ENCODE data around the gene WARS2. TPM values are rescaled to one million over a fixed set of nuclear protein-coding genes. Genes with fewer than 3 reads are reported as not detected.

Gene WARS2
- total RNA-seq, 1 experiment from 2014 or later: 17.6 TPM

DNA sequence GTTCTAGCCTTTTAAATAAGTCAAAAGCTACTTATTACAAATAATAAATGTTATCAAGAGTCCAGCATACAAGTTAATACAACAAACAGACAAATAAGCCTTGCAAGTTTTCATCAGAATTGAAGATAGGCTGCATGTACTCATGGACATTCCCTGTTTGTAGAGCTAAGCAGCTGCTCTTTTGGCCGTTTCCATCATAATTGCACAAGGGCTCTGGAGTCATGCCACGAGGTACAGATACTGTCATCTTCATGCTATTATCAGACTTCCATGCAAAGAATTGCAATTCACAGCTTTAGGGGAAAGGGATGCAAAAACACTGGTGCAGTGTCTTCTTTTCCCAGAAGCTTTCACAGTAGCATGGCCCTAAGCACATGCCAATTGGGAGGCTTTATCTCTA lies 99.5 kb downstream of the WARS2 start:
- Histone ChIP-seq H3F3A (ENCODE audit: insufficient read depth, low read depth) (no peaks in the 10 kb centered on the region), H3K9me3 (ENCODE audit: insufficient read depth, low read depth) (no peaks in the 10 kb centered on the region), H3K36me3 (ENCODE audit: low read depth) (no peaks in the 10 kb centered on the region; the same call in 1 of the 2 replicates), H3K27ac (no peak overlapping the region), H3K4me3 (no peak overlapping the region), H3K27me3 (ENCODE audit: insufficient read depth, low read depth) (no peaks in the 10 kb centered on the region), H3K4me1 (replicated peaks; ENCODE audit: insufficient read depth) (no peaks in the 10 kb centered on the region), H3K4me2 (no peak overlapping the region), H3K79me2 (ENCODE audit: low read depth) (no peaks in the 10 kb centered on the region), H2AFZ (no peak overlapping the region), H4K20me1 (ENCODE audit: insufficient read depth) (no peaks in the 10 kb centered on the region), H3K9me2 (ENCODE audit: insufficient read depth) (no peaks in the 10 kb centered on the region)
- BruUV-seq (replicated peaks): no TSS peak
- DNase-seq: no peak
- POLR2A ChIA-PET (ENCODE audit: unreplicated experiment): no interaction called here
- CTCF ChIA-PET: interaction anchor here (0.6 kb wide), 1 partner anchor 96 kb away, joined by 4 read pairs; no protein-coding TSS in a partner anchor
- TF ChIP-seq EZH2 (IDR thresholded peaks at IDR 0.05; ENCODE audit: low read depth): no peak
- TF ChIP-seq, protein P1, sequence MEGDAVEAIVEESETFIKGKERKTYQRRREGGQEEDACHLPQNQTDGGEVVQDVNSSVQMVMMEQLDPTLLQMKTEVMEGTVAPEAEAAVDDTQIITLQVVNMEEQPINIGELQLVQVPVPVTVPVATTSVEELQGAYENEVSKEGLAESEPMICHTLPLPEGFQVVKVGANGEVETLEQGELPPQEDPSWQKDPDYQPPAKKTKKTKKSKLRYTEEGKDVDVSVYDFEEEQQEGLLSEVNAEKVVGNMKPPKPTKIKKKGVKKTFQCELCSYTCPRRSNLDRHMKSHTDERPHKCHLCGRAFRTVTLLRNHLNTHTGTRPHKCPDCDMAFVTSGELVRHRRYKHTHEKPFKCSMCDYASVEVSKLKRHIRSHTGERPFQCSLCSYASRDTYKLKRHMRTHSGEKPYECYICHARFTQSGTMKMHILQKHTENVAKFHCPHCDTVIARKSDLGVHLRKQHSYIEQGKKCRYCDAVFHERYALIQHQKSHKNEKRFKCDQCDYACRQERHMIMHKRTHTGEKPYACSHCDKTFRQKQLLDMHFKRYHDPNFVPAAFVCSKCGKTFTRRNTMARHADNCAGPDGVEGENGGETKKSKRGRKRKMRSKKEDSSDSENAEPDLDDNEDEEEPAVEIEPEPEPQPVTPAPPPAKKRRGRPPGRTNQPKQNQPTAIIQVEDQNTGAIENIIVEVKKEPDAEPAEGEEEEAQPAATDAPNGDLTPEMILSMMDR (conservative IDR thresholded peaks at IDR 0.05): no peak
- intact Hi-C loops (cut with micrococcal nuclease; ENCODE audit: unreplicated experiment): no loop called here

DNA sequence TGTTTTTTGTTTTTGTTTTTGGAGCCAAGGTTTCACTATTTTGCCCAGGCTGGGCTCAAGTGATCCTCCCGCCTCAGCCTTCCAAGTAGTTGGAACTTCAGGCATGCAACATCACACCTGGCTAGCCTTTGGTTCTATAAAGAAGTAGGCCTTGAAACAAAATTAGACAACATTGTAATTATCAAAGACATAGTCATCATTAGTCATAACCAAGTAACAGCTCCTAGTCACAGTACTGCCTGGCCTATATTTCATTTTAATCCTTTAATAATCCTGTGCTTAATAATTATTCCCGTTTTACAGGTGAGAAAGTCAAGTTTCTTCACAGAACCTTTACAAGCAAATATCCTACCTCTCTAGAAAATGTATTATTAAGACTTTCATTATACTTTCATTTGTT lies 100.0 kb downstream of the WARS2 start:
- no peak for DNase-seq

DNA sequence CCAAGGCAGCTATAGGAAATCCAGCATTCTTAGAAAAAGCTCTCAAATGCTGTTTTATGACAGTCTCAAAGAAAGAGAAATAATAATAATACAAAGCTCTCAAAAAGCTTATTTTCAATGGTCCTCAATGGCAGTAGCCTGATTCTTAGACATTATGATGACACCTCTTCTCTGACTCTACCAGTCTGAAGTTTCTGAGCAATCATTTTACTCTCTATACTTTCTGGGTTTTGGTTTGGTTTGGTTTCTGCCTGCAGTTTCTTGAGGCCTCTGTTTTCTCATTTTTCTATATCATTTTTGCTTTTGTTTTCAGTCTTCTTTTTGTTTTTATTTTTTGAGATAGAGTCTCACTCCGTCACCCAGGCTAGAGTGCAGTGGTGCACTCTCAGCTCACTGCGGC lies 102.1 kb downstream of the WARS2 start:
- TF ChIP-seq, protein P1 (conservative IDR thresholded peaks at IDR 0.05): no peak
- no peak for TF ChIP-seq EZH2 (IDR thresholded peaks at IDR 0.05; ENCODE audit: low read depth)
- no peaks in the 10 kb centered on the region for H4K20me1 ChIP-seq (ENCODE audit: insufficient read depth)
- H3K79me2 ChIP-seq (ENCODE audit: low read depth): no peaks in the 10 kb centered on the region
- BruUV-seq (replicated peaks): no TSS peak
- H3K4me3 ChIP-seq: no peak overlapping the region
- no peaks in the 10 kb centered on the region for H3K4me1 ChIP-seq (replicated peaks; ENCODE audit: insufficient read depth)
- H3K27me3 ChIP-seq (ENCODE audit: insufficient read depth, low read depth): no peaks in the 10 kb centered on the region
- no peak overlapping the region for H3K4me2 ChIP-seq
- no peaks in the 10 kb centered on the region for H3K9me2 ChIP-seq (ENCODE audit: insufficient read depth)
- no peak for DNase-seq
- intact Hi-C loops (cut with micrococcal nuclease; ENCODE audit: unreplicated experiment): no loop called here
- H3F3A ChIP-seq (ENCODE audit: insufficient read depth, low read depth): no peaks in the 10 kb centered on the region
- no peaks in the 10 kb centered on the region for H3K9me3 ChIP-seq (ENCODE audit: insufficient read depth, low read depth)
- ChIA-PET CTCF (interaction anchor here (0.6 kb wide), 1 partner anchor 48 kb away, joined by 6 read pairs; no protein-coding TSS in a partner anchor), POLR2A (ENCODE audit: unreplicated experiment) (interaction anchor here (0.6 kb wide), 1 partner anchor 101 kb away, joined by 5 read pairs; no protein-coding TSS in a partner anchor)
- no peaks in the 10 kb centered on the region for H3K36me3 ChIP-seq (ENCODE audit: low read depth)
- H3K27ac ChIP-seq: no peak overlapping the region
- H2AFZ ChIP-seq: no peak overlapping the region

More for the DNA sequence above, 100.0 kb downstream of the WARS2 start:
- no peaks in the 10 kb centered on the region; the same call in 1 of the 2 replicates for H3K36me3 ChIP-seq (ENCODE audit: low read depth)
- H3K4me1 ChIP-seq (replicated peaks; ENCODE audit: insufficient read depth): no peaks in the 10 kb centered on the region
- H3F3A ChIP-seq (ENCODE audit: insufficient read depth, low read depth): no peaks in the 10 kb centered on the region
- no peak overlapping the region for H3K4me3 ChIP-seq
- no peaks in the 10 kb centered on the region for H3K9me3 ChIP-seq (ENCODE audit: insufficient read depth, low read depth)
- H3K27ac ChIP-seq: no peak overlapping the region
- no peaks in the 10 kb centered on the region for H4K20me1 ChIP-seq (ENCODE audit: insufficient read depth)
- H3K27me3 ChIP-seq (ENCODE audit: insufficient read depth, low read depth): no peaks in the 10 kb centered on the region
- no TSS peak for BruUV-seq (replicated peaks)
- intact Hi-C loops (cut with micrococcal nuclease; ENCODE audit: unreplicated experiment): no loop called here
- ChIA-PET CTCF (no interaction called here), POLR2A (ENCODE audit: unreplicated experiment) (no interaction called here)
- H3K9me2 ChIP-seq (ENCODE audit: insufficient read depth): no peaks in the 10 kb centered on the region
- no peak overlapping the region for H2AFZ ChIP-seq
- no peak for TF ChIP-seq EZH2 (IDR thresholded peaks at IDR 0.05; ENCODE audit: low read depth)
- TF ChIP-seq, protein P1 (conservative IDR thresholded peaks at IDR 0.05): no peak
- no peak overlapping the region for H3K4me2 ChIP-seq
- H3K79me2 ChIP-seq (ENCODE audit: low read depth): no peaks in the 10 kb centered on the region

All from PC-9 (cell line).